GM10847 (cell line): ENCODE results near the gene CGB7.

ENCODE experiments used
- POLR2A ChIP-seq: IDR thresholded peaks from 2 replicates; pipeline ENCODE4 v1.6.1; 2011; ENCODE audit not compliant: insufficient read length; ENCODE audit errors: extremely low read depth

The CGB7 gene

GRCh38 chr19:49017666-49018351 lies 39.7 kb downstream of the CGB7 start:
- no peak for TF ChIP-seq POLR2A

GRCh38 chr19:49017041-49017665 lies 40.4 kb downstream of the CGB7 start, which contains the start of gene LHB:
LHB (minus strand) TSS chr19:49017091; CDS start chr19:49017081, 10 bp downstream.
- TF ChIP-seq POLR2A = no peak

GRCh38 chr19:49016067-49016839 lies 41.3 kb downstream of the CGB7 start:
- no peak for TF ChIP-seq POLR2A

- no peak for TF ChIP-seq POLR2A
Observed at GRCh38 chr19:49014870-49015255, 42.7 kb downstream of the CGB7 start.

GRCh38 chr19:49014123-49014869 lies 43.3 kb downstream of the CGB7 start:
- TF ChIP-seq POLR2A = no peak

- TF ChIP-seq POLR2A = no peak
Observed at GRCh38 chr19:49011194-49011593, 46.4 kb downstream of the CGB7 start.

- TF ChIP-seq POLR2A = no peak
Observed at GRCh38 chr19:49010453-49010852, 47.1 kb downstream of the CGB7 start.

GRCh38 chr19:49009828-49010227 lies 47.7 kb downstream of the CGB7 start:
- TF ChIP-seq POLR2A = no peak

GRCh38 chr19:49006905-49007304 lies 50.6 kb downstream of the CGB7 start:
- TF ChIP-seq POLR2A = no peak

GRCh38 chr19:49004964-49005614 lies 52.5 kb downstream of the CGB7 start:
- TF ChIP-seq POLR2A = no peak
